ENCODE results near the gene CBARP. TPM values are rescaled to one million over a fixed set of nuclear protein-coding genes. Genes with fewer than 3 reads are reported as not detected.

The CBARP gene
- total RNA-seq, 1 experiment from 2014 or later, result 23.8 TPM

DNA sequence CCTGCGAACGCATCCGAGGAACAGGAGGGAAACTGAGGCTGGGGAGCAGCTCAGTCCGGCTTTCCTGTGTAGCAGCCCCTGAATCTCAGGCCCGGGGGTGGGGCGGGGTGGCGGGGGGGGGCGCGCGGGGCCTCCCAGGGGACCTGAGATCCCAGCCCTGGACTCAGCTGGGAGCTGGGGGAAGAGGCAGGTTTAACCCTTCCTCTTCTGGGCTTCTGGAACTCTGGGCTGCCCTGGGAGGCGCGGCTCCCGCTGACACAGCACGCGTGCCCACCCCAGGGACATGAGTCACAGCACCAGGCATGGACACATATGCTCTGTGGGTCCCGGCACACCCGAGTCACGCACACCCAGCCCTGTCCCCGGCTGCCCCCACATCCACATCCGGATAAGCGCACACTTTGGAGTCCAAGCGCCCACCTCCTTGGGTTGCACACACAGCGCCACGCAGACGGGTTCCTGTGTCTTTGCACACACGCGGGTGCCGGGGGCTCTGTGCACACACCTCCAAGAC lies 27.9 kb upstream of the CBARP start:
- peak; percentile 4 for ATAC-seq
- Histone ChIP-seq H3K27me3 (ENCODE audit: insufficient read depth, low read length) (no peaks in the 10 kb centered on the region), H3K36me3 (ENCODE audit: control insufficient read depth in 1 of 2, insufficient read depth in 2 of 2, low read length in 2 of 2) (no peaks in the 10 kb centered on the region), H3K4me3 (replicated peaks in 1 of 2; ENCODE audit: low read depth in 1 of 2, low read length in 2 of 2) (peak overlapping the region; percentile 43 to 59), H3K9me3 (ENCODE audit: control insufficient read depth in 1 of 2, insufficient read depth in 1 of 2, low read depth in 1 of 2, low read length in 2 of 2) (no peaks in the 10 kb centered on the region), H2AFZ (ENCODE audit: low read depth, low read length, poor library complexity, severe bottlenecking) (no peak overlapping the region), H3K9ac (ENCODE audit: low read length) (peak overlapping the region; percentile 98), H4K20me1 (ENCODE audit: insufficient read depth) (no peaks in the 10 kb centered on the region), H3K4me2 (ENCODE audit: low read length) (peak overlapping the region; percentile 97), H3K4me1 (ENCODE audit: control insufficient read depth in 1 of 2, insufficient read depth in 2 of 2, low read length in 2 of 2) (peaks cover 48 to 90% of the 10 kb centered on the region in 2 experiments), H3K79me2 (ENCODE audit: insufficient read depth, low read length) (peaks cover 18% of the 10 kb centered on the region), H3K27ac (ENCODE audit: low read depth, low read length) (peak overlapping the region; percentile 99), H3K9me2 (ENCODE audit: insufficient read depth) (no peaks in the 10 kb centered on the region)
- intact Hi-C loops (cut with micrococcal nuclease), result loop anchor here (1.0 kb wide), 2 partner anchors 16 to 21 kb away; no protein-coding TSS in a partner anchor
- CTCF ChIA-PET, result interaction anchor here (0.9 to 6.5 kb wide), 8 partner anchors 8 to 225 kb away, joined by 3 to 325 read pairs (median 8); partner anchors contain the start of genes ATP5F1D, FAM174C and REEP6
- POLR2A ChIA-PET, result interaction anchor here (0.7 to 3.0 kb wide), 9 partner anchors 9 to 178 kb away, joined by 3 to 58 read pairs (median 9); partner anchors contain the start of genes ATP5F1D and FAM174C
- RAD21 ChIA-PET (ENCODE audit: low non-redundant PET in 1 of 2, low total read pairs in 2 of 2, uncharacterized antibody in 2 of 2, unreplicated experiment in 2 of 2), result interaction anchor here (0.9 to 2.1 kb wide), 4 partner anchors 12 to 24 kb away, joined by 5 to 51 read pairs (median 28); partner anchors contain the start of gene ATP5F1D (in 1 of the 2)
- BruUV-seq (replicated peaks), result no TSS peak
- DNase-seq (ENCODE audit: low read depth, low spot score), result no peak
- TF ChIP-seq YY1 (IDR thresholded peaks at IDR 0.05; ENCODE audit: extremely low read depth, insufficient replicate concordance, low read depth, low read length) (no peak), POLR2A (IDR thresholded peaks at IDR 0.05; ENCODE audit: borderline replicate concordance, extremely low read depth, insufficient read depth, insufficient read length) (peak; percentile 11), EGR1 (IDR thresholded peaks at IDR 0.05; ENCODE audit: low read depth) (no peak), ZNF274 (IDR thresholded peaks at IDR 0.05; ENCODE audit: low read depth, low read length) (no peak)

- ChIA-PET CTCF (interaction anchor here (0.9 to 6.5 kb wide), 6 partner anchors 7 to 44 kb away, joined by 3 to 325 read pairs (median 12); partner anchors contain the start of gene ATP5F1D), POLR2A (interaction anchor here (0.7 to 3.0 kb wide), 7 partner anchors 8 to 172 kb away, joined by 3 to 58 read pairs (median 9); partner anchors contain the start of gene FAM174C), RAD21 (ENCODE audit: low non-redundant PET in 1 of 2, low total read pairs in 2 of 2, uncharacterized antibody in 2 of 2, unreplicated experiment in 2 of 2) (interaction anchor here (2.1 kb wide), 2 partner anchors 20 to 21 kb away, joined by 45 to 51 read pairs; no protein-coding TSS in a partner anchor)
- H3K9ac ChIP-seq (ENCODE audit: low read length), result peak overlapping the region; percentile 54
- no peak overlapping the region for H2AFZ ChIP-seq (ENCODE audit: low read depth, low read length, poor library complexity, severe bottlenecking)
- peaks cover 12% of the 10 kb centered on the region for H3K79me2 ChIP-seq (ENCODE audit: insufficient read depth, low read length)
- H3K9me3 ChIP-seq (ENCODE audit: control insufficient read depth in 1 of 2, insufficient read depth in 1 of 2, low read depth in 1 of 2, low read length in 2 of 2), result no peaks in the 10 kb centered on the region
- H3K36me3 ChIP-seq (ENCODE audit: control insufficient read depth in 1 of 2, insufficient read depth in 2 of 2, low read length in 2 of 2), result no peaks in the 10 kb centered on the region
- BruUV-seq (replicated peaks), result no TSS peak
- peak overlapping the region; percentile 99 for H3K27ac ChIP-seq (ENCODE audit: low read depth, low read length)
- H4K20me1 ChIP-seq (ENCODE audit: insufficient read depth), result no peaks in the 10 kb centered on the region
- peak overlapping the region; percentile 97 for H3K4me2 ChIP-seq (ENCODE audit: low read length)
- H3K4me1 ChIP-seq (ENCODE audit: control insufficient read depth in 1 of 2, insufficient read depth in 2 of 2, low read length in 2 of 2), result peaks cover 49 to 90% of the 10 kb centered on the region in 2 experiments
- no peaks in the 10 kb centered on the region for H3K27me3 ChIP-seq (ENCODE audit: insufficient read depth, low read length)
- intact Hi-C loops (cut with micrococcal nuclease), result no loop called here
- ATAC-seq, result peak; percentile 15; the same call in 1 of the 2 replicates
- H3K9me2 ChIP-seq (ENCODE audit: insufficient read depth), result no peaks in the 10 kb centered on the region
- no peak for DNase-seq (ENCODE audit: low read depth, low spot score)
- peak overlapping the region; percentile 9 to 34; a peak in 3 of 4 replicates for H3K4me3 ChIP-seq (replicated peaks in 1 of 2; ENCODE audit: low read depth in 1 of 2, low read length in 2 of 2)
- no peak for TF ChIP-seq FOSL1 (IDR thresholded peaks at IDR 0.05; ENCODE audit: low read depth)
- no peak for TF ChIP-seq SP1 (IDR thresholded peaks at IDR 0.05; ENCODE audit: low read depth)
- no peak for TF ChIP-seq CBX3 (IDR thresholded peaks at IDR 0.05; ENCODE audit: low read depth)
- peak; percentile 43; the same call in 1 of the 2 replicates for TF ChIP-seq POLR2AphosphoS5 (IDR thresholded peaks at IDR 0.05; ENCODE audit: low read depth, low read length)
- TF ChIP-seq YY1 (IDR thresholded peaks at IDR 0.05; ENCODE audit: extremely low read depth, insufficient replicate concordance, low read depth, low read length), result no peak
- TF ChIP-seq EZH2phosphoT487 (IDR thresholded peaks at IDR 0.05; ENCODE audit: borderline replicate concordance), result no peak
- TF ChIP-seq EZH2 (IDR thresholded peaks at IDR 0.05), result no peak
- TF ChIP-seq POLR2A (IDR thresholded peaks at IDR 0.05; ENCODE audit: borderline replicate concordance, extremely low read depth, insufficient read depth, insufficient read length), result peak; percentile 30
- TF ChIP-seq ZFX (IDR thresholded peaks at IDR 0.05), result peak; percentile 21; the same call in 1 of the 2 replicates
- TF ChIP-seq SIN3A (IDR thresholded peaks at IDR 0.05; ENCODE audit: low read depth), result no peak
- TF ChIP-seq MAX (IDR thresholded peaks at IDR 0.05), result no peak
- TF ChIP-seq JUND (IDR thresholded peaks at IDR 0.05), result no peak
- TF ChIP-seq, protein P1, sequence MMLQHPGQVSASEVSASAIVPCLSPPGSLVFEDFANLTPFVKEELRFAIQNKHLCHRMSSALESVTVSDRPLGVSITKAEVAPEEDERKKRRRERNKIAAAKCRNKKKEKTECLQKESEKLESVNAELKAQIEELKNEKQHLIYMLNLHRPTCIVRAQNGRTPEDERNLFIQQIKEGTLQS (IDR thresholded peaks at IDR 0.05), result no peak
- TF ChIP-seq CTCF (IDR thresholded peaks at IDR 0.05 in 2 of 3, conservative IDR thresholded peaks at IDR 0.05 in 1 of 3; ENCODE audit: borderline replicate concordance in 1 of 3, insufficient read depth in 1 of 3, low read depth in 2 of 3, low read length in 2 of 3), result no peak
Observed at GRCh38 chr19:1264801-1265614, 27.2 kb upstream of the CBARP start.
